ENCODE results near the gene TMEM41B. TPM values are rescaled to one million over a fixed set of nuclear protein-coding genes. Genes with fewer than 3 reads are reported as not detected.

TMEM41B gene
- polyA plus RNA-seq, 1 donor from 2014 or later, result 49.5 TPM

DNA sequence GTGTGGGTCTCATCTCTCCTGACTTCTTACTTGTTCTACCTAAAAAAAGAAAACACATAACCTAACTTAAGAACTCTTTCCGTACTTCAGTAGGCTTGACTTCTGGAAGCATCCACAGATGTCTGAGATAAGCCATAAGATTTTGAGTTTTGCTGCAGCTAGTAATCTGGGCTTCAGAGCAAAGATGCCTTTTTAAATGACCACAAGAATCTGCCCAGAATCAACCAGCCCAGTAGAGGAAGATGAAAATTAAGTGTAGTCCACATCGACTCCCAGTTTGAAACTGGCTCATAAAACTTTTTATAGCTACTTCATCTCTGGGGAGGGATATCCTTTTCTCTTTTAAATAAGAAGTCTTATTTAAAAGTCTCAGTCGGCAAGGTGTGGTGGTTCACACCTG is 60.0 kb downstream of the TMEM41B start:
- peaks cover 26% of the 10 kb centered on the region for H3K79me2 ChIP-seq (replicated peaks; ENCODE audit: insufficient read depth, low read length)
- no peaks in the 10 kb centered on the region for H3K27me3 ChIP-seq (ENCODE audit: insufficient read depth, low read depth, low read length)
- H3K4me3 ChIP-seq (ENCODE audit: low read length), result no peak overlapping the region
- H2AFZ ChIP-seq (ENCODE audit: low read depth, low read length), result no peak overlapping the region
- H3K4me2 ChIP-seq (ENCODE audit: low read length), result no peak overlapping the region
- H3K27ac ChIP-seq (ENCODE audit: low read length), result no peak overlapping the region
- H3F3A ChIP-seq (ENCODE audit: insufficient read depth, low read length, poor library complexity, severe bottlenecking), result no peaks in the 10 kb centered on the region
- H3K9ac ChIP-seq (ENCODE audit: low read length), result no peak overlapping the region
- TF ChIP-seq, protein P1, sequence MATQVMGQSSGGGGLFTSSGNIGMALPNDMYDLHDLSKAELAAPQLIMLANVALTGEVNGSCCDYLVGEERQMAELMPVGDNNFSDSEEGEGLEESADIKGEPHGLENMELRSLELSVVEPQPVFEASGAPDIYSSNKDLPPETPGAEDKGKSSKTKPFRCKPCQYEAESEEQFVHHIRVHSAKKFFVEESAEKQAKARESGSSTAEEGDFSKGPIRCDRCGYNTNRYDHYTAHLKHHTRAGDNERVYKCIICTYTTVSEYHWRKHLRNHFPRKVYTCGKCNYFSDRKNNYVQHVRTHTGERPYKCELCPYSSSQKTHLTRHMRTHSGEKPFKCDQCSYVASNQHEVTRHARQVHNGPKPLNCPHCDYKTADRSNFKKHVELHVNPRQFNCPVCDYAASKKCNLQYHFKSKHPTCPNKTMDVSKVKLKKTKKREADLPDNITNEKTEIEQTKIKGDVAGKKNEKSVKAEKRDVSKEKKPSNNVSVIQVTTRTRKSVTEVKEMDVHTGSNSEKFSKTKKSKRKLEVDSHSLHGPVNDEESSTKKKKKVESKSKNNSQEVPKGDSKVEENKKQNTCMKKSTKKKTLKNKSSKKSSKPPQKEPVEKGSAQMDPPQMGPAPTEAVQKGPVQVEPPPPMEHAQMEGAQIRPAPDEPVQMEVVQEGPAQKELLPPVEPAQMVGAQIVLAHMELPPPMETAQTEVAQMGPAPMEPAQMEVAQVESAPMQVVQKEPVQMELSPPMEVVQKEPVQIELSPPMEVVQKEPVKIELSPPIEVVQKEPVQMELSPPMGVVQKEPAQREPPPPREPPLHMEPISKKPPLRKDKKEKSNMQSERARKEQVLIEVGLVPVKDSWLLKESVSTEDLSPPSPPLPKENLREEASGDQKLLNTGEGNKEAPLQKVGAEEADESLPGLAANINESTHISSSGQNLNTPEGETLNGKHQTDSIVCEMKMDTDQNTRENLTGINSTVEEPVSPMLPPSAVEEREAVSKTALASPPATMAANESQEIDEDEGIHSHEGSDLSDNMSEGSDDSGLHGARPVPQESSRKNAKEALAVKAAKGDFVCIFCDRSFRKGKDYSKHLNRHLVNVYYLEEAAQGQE (IDR thresholded peaks at IDR 0.05; ENCODE audit: borderline replicate concordance), result no peak
- TF ChIP-seq MXI1 (conservative IDR thresholded peaks at IDR 0.05; ENCODE audit: poor library complexity, severe bottlenecking) (no peak), EP300 (conservative IDR thresholded peaks at IDR 0.05; ENCODE audit: poor library complexity, severe bottlenecking) (no peak)
- no peaks in the 10 kb centered on the region for H3K9me3 ChIP-seq (ENCODE audit: low read length)
- H3K9me2 ChIP-seq (ENCODE audit: insufficient read depth, low read length), result no peaks in the 10 kb centered on the region
- H4K20me1 ChIP-seq (ENCODE audit: insufficient read depth), result no peaks in the 10 kb centered on the region
- no peaks in the 10 kb centered on the region for H3K36me3 ChIP-seq (ENCODE audit: insufficient read depth, low read length)

DNA sequence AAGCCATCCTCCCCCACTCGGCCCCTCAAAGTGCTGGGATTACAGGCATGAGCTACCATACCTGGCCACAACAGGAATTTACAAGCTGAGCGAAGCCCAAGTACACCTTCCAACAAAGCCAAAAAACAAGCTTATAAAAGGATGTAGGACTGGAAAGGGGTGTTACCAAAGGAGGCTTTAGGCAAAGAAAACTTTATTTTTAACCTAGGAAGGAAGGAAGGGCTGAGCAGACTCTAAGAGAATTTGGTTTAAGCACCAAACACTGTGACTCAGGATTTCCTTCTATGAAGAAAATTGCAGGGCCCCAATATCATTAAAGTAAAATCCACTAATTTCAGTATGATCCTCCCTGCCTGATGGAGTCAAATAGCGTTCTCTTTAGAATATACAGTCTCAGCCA is 61.3 kb downstream of the TMEM41B start:
- peaks cover 22% of the 10 kb centered on the region for H3K79me2 ChIP-seq (replicated peaks; ENCODE audit: insufficient read depth, low read length)
- H3F3A ChIP-seq (ENCODE audit: insufficient read depth, low read length, poor library complexity, severe bottlenecking), result no peaks in the 10 kb centered on the region
- no peaks in the 10 kb centered on the region for H3K27me3 ChIP-seq (ENCODE audit: insufficient read depth, low read depth, low read length)
- no peak overlapping the region for H3K27ac ChIP-seq (ENCODE audit: low read length)
- no peaks in the 10 kb centered on the region for H3K9me2 ChIP-seq (ENCODE audit: insufficient read depth, low read length)
- H3K4me2 ChIP-seq (ENCODE audit: low read length), result no peak overlapping the region
- H3K9me3 ChIP-seq (ENCODE audit: low read length), result no peaks in the 10 kb centered on the region
- no peak overlapping the region for H3K9ac ChIP-seq (ENCODE audit: low read length)
- no peaks in the 10 kb centered on the region for H4K20me1 ChIP-seq (ENCODE audit: insufficient read depth)
- H3K4me3 ChIP-seq (ENCODE audit: low read length), result no peak overlapping the region
- no peaks in the 10 kb centered on the region for H3K36me3 ChIP-seq (ENCODE audit: insufficient read depth, low read length)
- TF ChIP-seq EZH2 (IDR thresholded peaks at IDR 0.05; ENCODE audit: borderline replicate concordance, insufficient read depth, low read length, poor library complexity, severe bottlenecking), result no peak
- no peak for TF ChIP-seq RAD21 (conservative IDR thresholded peaks at IDR 0.05)
- no peak for TF ChIP-seq EP300 (conservative IDR thresholded peaks at IDR 0.05; ENCODE audit: poor library complexity, severe bottlenecking)
- no peak for TF ChIP-seq MXI1 (conservative IDR thresholded peaks at IDR 0.05; ENCODE audit: poor library complexity, severe bottlenecking)
- H2AFZ ChIP-seq (ENCODE audit: low read depth, low read length), result no peak overlapping the region

DNA sequence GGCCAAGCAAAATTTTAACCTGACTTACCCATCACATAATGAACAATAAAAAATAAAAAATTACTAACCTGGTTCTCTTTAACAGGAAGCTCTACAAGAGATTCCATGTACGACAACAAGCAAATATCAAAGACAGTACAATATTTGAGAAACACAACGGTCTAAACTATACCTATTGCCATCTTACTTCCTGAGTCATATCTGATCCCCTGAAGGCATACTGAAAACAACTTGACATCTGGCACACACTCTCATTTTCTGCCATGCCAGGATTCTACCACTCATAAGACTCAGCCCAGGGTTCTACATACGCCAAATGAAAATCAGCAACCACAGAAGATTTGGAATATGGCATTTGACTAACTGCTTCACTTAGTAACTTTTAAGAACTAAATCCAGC is 63.1 kb downstream of the TMEM41B start:
- H3K4me3 ChIP-seq (ENCODE audit: low read length), result no peak overlapping the region
- H3K4me2 ChIP-seq (ENCODE audit: low read length), result no peak overlapping the region
- no peaks in the 10 kb centered on the region for H3F3A ChIP-seq (ENCODE audit: insufficient read depth, low read length, poor library complexity, severe bottlenecking)
- H3K27ac ChIP-seq (ENCODE audit: low read length), result no peak overlapping the region
- no peaks in the 10 kb centered on the region for H3K9me2 ChIP-seq (ENCODE audit: insufficient read depth, low read length)
- H3K9me3 ChIP-seq (ENCODE audit: low read length), result no peaks in the 10 kb centered on the region
- H2AFZ ChIP-seq (ENCODE audit: low read depth, low read length), result no peak overlapping the region
- H3K36me3 ChIP-seq (ENCODE audit: insufficient read depth, low read length), result no peaks in the 10 kb centered on the region
- no peaks in the 10 kb centered on the region for H4K20me1 ChIP-seq (ENCODE audit: insufficient read depth)
- H3K9ac ChIP-seq (ENCODE audit: low read length), result no peak overlapping the region
- peaks cover 23% of the 10 kb centered on the region for H3K79me2 ChIP-seq (replicated peaks; ENCODE audit: insufficient read depth, low read length)
- H3K27me3 ChIP-seq (ENCODE audit: insufficient read depth, low read depth, low read length), result no peaks in the 10 kb centered on the region
- TF ChIP-seq RAD21 (conservative IDR thresholded peaks at IDR 0.05) (no peak), POLR2AphosphoS5 (IDR thresholded peaks at IDR 0.05) (no peak), TAF1 (IDR thresholded peaks at IDR 0.05; ENCODE audit: low read depth) (no peak), EP300 (conservative IDR thresholded peaks at IDR 0.05; ENCODE audit: poor library complexity, severe bottlenecking) (no peak)
- TF ChIP-seq, protein P1 (IDR thresholded peaks at IDR 0.05; ENCODE audit: borderline replicate concordance), result no peak

All from neural cell (in vitro differentiated cells).